Aorta (tissue), 5 donors: Measurements from ENCODE around the gene SLC43A3. TPM values are rescaled to one million over a fixed set of nuclear protein-coding genes. Genes with fewer than 3 reads are reported as not detected.

ENCODE experiments used
- ATAC-seq: fragments of 200-7000 bp; cut with Tn5 transposase; one replicate; pipeline ENCODE4 v1.9.1; 2022; ENCODE audit warnings: moderate library complexity; ENCODE audit not compliant: low FRiP score
- DNase-seq, 2 donors: peaks; one replicate each; pipeline ENCODE4 v3.0.0-alpha.2; 2020
- H3K27ac ChIP-seq, 2 donors: one replicate each; pipeline ENCODE4 v1.5.1; 2013; ENCODE audit warnings: low read length in 2 of 2, mild to moderate bottlenecking in 2 of 2, moderate library complexity in 2 of 2, control low read depth in 1 of 2, inconsistent platforms in 1 of 2, low read depth in 1 of 2
- H3K27me3 ChIP-seq, 2 donors: one replicate each; pipeline ENCODE4 v1.6.1; 2013; ENCODE audit warnings: control low read depth in 1 of 2, low read length in 1 of 2, mild to moderate bottlenecking in 1 of 2, moderate library complexity in 1 of 2; ENCODE audit not compliant: insufficient read depth in 2 of 2, control insufficient read depth in 1 of 2
- H3K36me3 ChIP-seq, 2 donors: one replicate each; pipeline ENCODE4 v1.6.1; 2013; ENCODE audit warnings: control low read depth in 1 of 2, low read length in 1 of 2, mild to moderate bottlenecking in 1 of 2; ENCODE audit not compliant: insufficient read depth in 2 of 2, control insufficient read depth in 1 of 2
- H3K4me1 ChIP-seq, 2 donors: one replicate each; pipeline ENCODE4 v1.6.1; 2013; ENCODE audit warnings: low read length in 2 of 2, control low read depth in 1 of 2, mild to moderate bottlenecking in 1 of 2, moderate library complexity in 1 of 2; ENCODE audit not compliant: insufficient read depth in 2 of 2, control insufficient read depth in 1 of 2
- H3K4me3 ChIP-seq, 2 donors: one replicate each; pipeline ENCODE4 v1.5.1; 2013; ENCODE audit warnings: low read length in 2 of 2, control low read depth in 1 of 2, mild to moderate bottlenecking in 1 of 2
- H3K9me3 ChIP-seq: one replicate; pipeline ENCODE4 v1.6.1; 2013; ENCODE audit warnings: mild to moderate bottlenecking, low read length; ENCODE audit not compliant: control insufficient read depth
- WGBS, 2 donors: extraction: QIAGEN DNeasy Blood & Tissue Kit; methylation state at CpG; one replicate each; pipeline ENCODE4 v1.1.7; 2013; 5-methylcytosine and 5-hydroxymethylcytosine counted together
- intact Hi-C, 2 donors: fragments of 100-400 bp; cut with DNase I; formaldehyde crosslinking; loops; one replicate each; pipeline versions ENCODE4 v1.14.2 to v1.15.0; 2022
- polyA plus RNA-seq, 2 donors: library from polyadenylated mRNA; stranded (reverse); fragments of 200-250 nt; gene quantifications; one replicate each; pipeline ENCODE4 v1.2.3, GENCODE V29; 2013
- total RNA-seq, 2 donors: library from RNA; stranded (reverse); fragmentation: NEBNext Ultra II Directional; extraction: Animal tissue kit (Norgen Biotek cat#: 25700); gene quantifications; one replicate each; pipeline ENCODE4 v1.2.1, GENCODE V29; 2021
- donor health status: healthy with polysubstance abuse.
- donor health status: Bipolar disorder and iron deficiency.
- donor health status: DM: no; HTN: no; CAD: no.
- donor health status: DM: no; HTN: no; CAD: no.
- donor health status: DM: yes; HTN: yes; CAD: no.

The SLC43A3 gene
- total and polyA plus RNA-seq, 4 donors = 28.0 to 97.8 (median 45.1) TPM

- Histone ChIP-seq H3K36me3 (no peaks in the 10 kb centered on the region), H3K27ac (no peak overlapping the region), H3K4me1 (no peaks in the 10 kb centered on the region), H3K9me3 (peaks cover 2% of the 10 kb centered on the region), H3K4me3 (no peak overlapping the region), H3K27me3 (no peaks in the 10 kb centered on the region)
- no peak for DNase-seq
- WGBS, 2 donors = 53 to 63% methylated on average over 26 of the region's 26 CpGs
- ATAC-seq = no peak
- intact Hi-C loops = no loop called here
Observed at GRCh38 chr11:57376095-57377090, 50.5 kb downstream of the SLC43A3 start.

- no peak for ATAC-seq
- Histone ChIP-seq H3K27ac (no peak overlapping the region), H3K9me3 (peaks cover 2% of the 10 kb centered on the region), H3K27me3 (no peaks in the 10 kb centered on the region), H3K4me3 (no peak overlapping the region), H3K36me3 (no peaks in the 10 kb centered on the region), H3K4me1 (no peaks in the 10 kb centered on the region)
- no peak for DNase-seq
- intact Hi-C loops = no loop called here
- WGBS, 2 donors = 61 to 68% methylated on average over 2 of the region's 2 CpGs
Observed at GRCh38 chr11:57375490-57375889, 51.4 kb downstream of the SLC43A3 start.

DNA sequence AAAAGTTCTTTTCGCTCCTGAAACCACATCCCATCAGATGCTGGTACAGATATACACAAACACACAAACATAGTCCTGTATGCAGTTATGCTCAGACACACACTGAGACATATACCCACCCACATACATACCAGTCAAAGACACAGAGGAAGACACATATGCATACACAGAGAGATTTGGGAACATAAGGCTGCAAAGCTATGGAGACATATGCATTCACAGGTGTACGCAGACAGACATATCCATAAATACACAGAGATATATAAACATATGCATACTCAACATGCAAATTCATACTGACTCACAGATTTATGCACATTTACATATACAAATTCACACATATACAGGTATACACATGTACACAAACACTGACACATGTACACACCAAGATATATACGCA is 52.0 kb downstream of the SLC43A3 start:
- Histone ChIP-seq H3K9me3 (peaks cover 2% of the 10 kb centered on the region), H3K27ac (no peak overlapping the region), H3K27me3 (no peaks in the 10 kb centered on the region), H3K4me3 (no peak overlapping the region), H3K4me1 (no peaks in the 10 kb centered on the region), H3K36me3 (no peaks in the 10 kb centered on the region)
- intact Hi-C loops = no loop called here
- ATAC-seq = no peak
- DNase-seq = no peak
- 87 to 94% methylated on average over 3 of the region's 3 CpGs for WGBS, 2 donors

DNA sequence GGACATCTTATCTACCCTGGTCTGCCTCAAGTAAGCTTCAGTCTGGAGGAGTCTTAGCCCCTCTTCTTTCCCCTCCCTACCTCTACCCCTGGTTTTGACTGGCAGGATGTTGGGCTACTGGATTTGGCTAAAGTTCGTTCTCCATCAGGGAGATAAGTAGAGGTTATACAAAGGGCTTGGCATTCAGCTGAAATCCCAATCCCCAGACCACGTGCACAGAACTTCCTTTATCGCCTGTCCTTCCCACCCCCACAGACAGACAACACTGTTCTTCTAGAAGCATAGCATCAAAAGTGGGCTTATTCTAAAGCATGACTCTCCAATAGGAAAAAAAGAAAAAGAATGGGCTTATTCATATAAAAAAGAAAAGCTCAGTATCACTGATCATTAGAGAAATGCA is 53.8 kb downstream of the SLC43A3 start:
- H3K9me3 ChIP-seq = no peaks in the 10 kb centered on the region
- H3K4me1 ChIP-seq = no peaks in the 10 kb centered on the region
- ATAC-seq = no peak
- no peaks in the 10 kb centered on the region for H3K27me3 ChIP-seq
- whole genome bisulfite sequencing, 2 donors = 41 to 44% methylated on average over 3 of the region's 3 CpGs
- intact Hi-C loops = no loop called here
- H3K36me3 ChIP-seq = no peaks in the 10 kb centered on the region
- no peak overlapping the region for H3K4me3 ChIP-seq
- DNase-seq = no peak
- H3K27ac ChIP-seq = no peak overlapping the region

GRCh38 chr11:57370941-57371340 is 56.0 kb downstream of the SLC43A3 start:
- no peaks in the 10 kb centered on the region for H3K9me3 ChIP-seq
- ATAC-seq (no peak), DNase-seq (no peak)
- no peak overlapping the region for H3K27ac ChIP-seq
- H3K4me1 ChIP-seq = no peaks in the 10 kb centered on the region
- intact Hi-C loops = no loop called here
- no peak overlapping the region for H3K4me3 ChIP-seq
- H3K36me3 ChIP-seq = no peaks in the 10 kb centered on the region
- H3K27me3 ChIP-seq = no peaks in the 10 kb centered on the region

DNA sequence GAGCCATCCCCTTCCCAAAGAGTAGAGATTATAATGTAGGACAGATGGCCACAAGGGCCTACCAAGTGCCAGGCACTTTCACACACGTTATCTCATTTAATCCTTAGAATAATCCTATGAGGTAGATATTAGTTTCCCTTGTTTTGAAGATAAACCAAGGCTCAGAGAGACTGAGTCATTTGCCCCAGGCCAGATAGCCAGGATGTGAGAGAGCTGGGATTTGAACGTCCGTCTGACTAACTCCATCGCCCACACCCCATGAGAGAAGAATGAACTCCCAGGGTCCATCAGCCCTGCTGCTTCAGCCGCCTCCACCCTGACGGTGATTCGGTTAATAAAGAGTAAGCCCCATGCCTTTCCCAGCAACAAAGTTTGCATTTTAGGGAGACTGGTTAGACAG is 56.7 kb downstream of the SLC43A3 start:
- no peak for ATAC-seq
- intact Hi-C loops = no loop called here
- 83 to 86% methylated on average over 7 of the region's 7 CpGs for whole genome bisulfite sequencing, 2 donors
- no peak for DNase-seq
- Histone ChIP-seq H3K27me3 (no peaks in the 10 kb centered on the region), H3K4me3 (no peak overlapping the region), H3K9me3 (no peaks in the 10 kb centered on the region), H3K27ac (no peak overlapping the region), H3K4me1 (no peaks in the 10 kb centered on the region), H3K36me3 (no peaks in the 10 kb centered on the region)

DNA sequence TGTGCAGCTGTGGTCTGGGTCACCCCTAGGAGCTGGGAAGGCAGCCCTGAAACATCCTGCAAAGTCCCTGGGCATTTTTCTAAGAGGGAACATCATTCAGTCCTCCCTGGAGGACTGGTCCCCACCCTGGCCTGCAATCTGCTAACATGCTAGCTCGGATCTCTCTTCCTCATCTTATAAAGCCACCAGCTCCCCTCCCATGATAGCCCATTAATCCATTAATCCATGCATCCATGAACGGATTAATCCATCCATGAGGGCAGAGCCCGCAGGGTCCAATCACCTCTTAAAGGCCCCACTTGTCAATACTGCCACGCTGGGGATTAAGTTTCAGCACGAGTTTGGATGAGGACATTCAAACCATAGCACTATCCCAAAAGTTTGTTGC is 58.1 kb downstream of the SLC43A3 start:
- ATAC-seq = no peak
- Histone ChIP-seq H3K27ac (no peak overlapping the region), H3K4me1 (no peaks in the 10 kb centered on the region), H3K4me3 (no peak overlapping the region), H3K27me3 (no peaks in the 10 kb centered on the region), H3K36me3 (no peaks in the 10 kb centered on the region), H3K9me3 (no peaks in the 10 kb centered on the region)
- WGBS, 2 donors = 71 to 73% methylated on average over 5 of the region's 5 CpGs
- DNase-seq = no peak
- intact Hi-C loops = no loop called here

DNA sequence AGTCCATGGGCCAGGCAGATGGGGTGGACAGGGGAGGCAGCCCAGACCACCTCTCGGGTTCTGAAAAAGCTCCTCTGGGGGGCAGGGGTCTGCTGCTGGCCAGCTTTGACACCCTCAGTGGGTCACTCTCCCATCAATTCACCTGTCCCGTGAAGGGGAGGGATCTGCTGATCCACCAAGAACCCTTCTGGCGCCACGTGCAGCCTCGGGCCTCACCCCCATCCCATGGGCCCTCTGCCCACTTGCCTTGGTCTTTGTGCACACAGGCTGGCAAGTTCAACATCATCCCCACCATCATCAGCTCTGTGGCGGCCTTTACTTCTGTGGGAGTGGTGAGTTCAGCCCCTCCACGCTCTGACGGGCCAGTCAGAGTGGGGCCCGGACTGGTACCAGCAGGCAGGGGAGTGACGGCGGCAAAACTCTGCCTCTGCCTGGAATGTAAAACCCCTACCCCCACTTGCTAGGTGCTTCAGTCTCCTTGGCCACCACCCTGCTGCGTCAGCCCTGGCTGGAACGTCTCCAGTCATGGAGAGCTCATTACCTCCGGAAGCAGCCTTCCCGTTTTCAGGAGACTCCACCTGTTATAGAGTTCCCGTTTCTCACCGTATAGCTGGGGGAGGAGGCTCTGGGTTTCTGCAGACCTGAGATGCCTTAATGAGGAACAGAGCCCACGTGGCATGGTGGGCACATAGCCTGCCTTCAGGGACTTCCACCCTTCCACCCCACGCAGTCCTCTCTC is 58.6 kb downstream of the SLC43A3 start:
- Histone ChIP-seq H3K27me3 (no peaks in the 10 kb centered on the region), H3K27ac (no peak overlapping the region), H3K36me3 (no peaks in the 10 kb centered on the region), H3K4me3 (no peak overlapping the region), H3K4me1 (no peaks in the 10 kb centered on the region), H3K9me3 (no peaks in the 10 kb centered on the region)
- DNase-seq (no peak), ATAC-seq (no peak)
- intact Hi-C loops = no loop called here
- WGBS, 2 donors = 70 to 71% methylated on average over 19 of the region's 19 CpGs
